Parathyroid adenoma (tissue), 2 donors: ENCODE measurements around the gene EXTL1.

ENCODE experiments used
- H2AFZ ChIP-seq: fragments of 300-600 bp; sonication (generic); one replicate; pipeline ENCODE4 v1.7.0; 2017; ENCODE audit warnings: antibody characterized with exemption, mild to moderate bottlenecking
- H3K27ac ChIP-seq: fragments of 300-600 bp; sonication (generic); one replicate; pipeline ENCODE4 v1.7.0; 2017
- H3K27me3 ChIP-seq: fragments of 300-600 bp; sonication (generic); one replicate; pipeline ENCODE4 v1.7.0; 2017; ENCODE audit warnings: low read length; ENCODE audit not compliant: control insufficient read depth, insufficient read depth
- H3K36me3 ChIP-seq: fragments of 300-600 bp; sonication (generic); one replicate; pipeline ENCODE4 v1.7.0; 2017; ENCODE audit warnings: low read length; ENCODE audit not compliant: control insufficient read depth, insufficient read depth
- H3K4me1 ChIP-seq: fragments of 300-600 bp; sonication (generic); one replicate; pipeline ENCODE4 v1.7.0; 2017; ENCODE audit warnings: control low read depth
- H3K4me2 ChIP-seq: fragments of 300-600 bp; sonication (generic); one replicate; pipeline ENCODE4 v1.7.0; 2017; ENCODE audit warnings: low read length
- H3K4me3 ChIP-seq: fragments of 300-600 bp; sonication (generic); one replicate; pipeline ENCODE4 v1.7.0; 2017; ENCODE audit warnings: low read depth, low read length
- H3K79me2 ChIP-seq: fragments of 300-600 bp; sonication (generic); one replicate; pipeline ENCODE4 v1.7.0; 2017; ENCODE audit warnings: control low read depth
- H3K9ac ChIP-seq: fragments of 300-600 bp; sonication (generic); one replicate; pipeline ENCODE4 v1.7.0; 2017; ENCODE audit warnings: mild to moderate bottlenecking
- H3K9me3 ChIP-seq: fragments of 300-600 bp; sonication (generic); one replicate; pipeline ENCODE4 v1.7.0; 2017; ENCODE audit warnings: low read length; ENCODE audit not compliant: control insufficient read depth
- CTCF ChIP-seq: fragments of 300-600 bp; sonication (generic); IDR thresholded peaks from one replicate; pipeline ENCODE4 v1.7.0; 2017; ENCODE audit warnings: antibody characterized with exemption, mild to moderate bottlenecking
- donor health status: primary hyperparathyroidism.

Gene EXTL1

DNA sequence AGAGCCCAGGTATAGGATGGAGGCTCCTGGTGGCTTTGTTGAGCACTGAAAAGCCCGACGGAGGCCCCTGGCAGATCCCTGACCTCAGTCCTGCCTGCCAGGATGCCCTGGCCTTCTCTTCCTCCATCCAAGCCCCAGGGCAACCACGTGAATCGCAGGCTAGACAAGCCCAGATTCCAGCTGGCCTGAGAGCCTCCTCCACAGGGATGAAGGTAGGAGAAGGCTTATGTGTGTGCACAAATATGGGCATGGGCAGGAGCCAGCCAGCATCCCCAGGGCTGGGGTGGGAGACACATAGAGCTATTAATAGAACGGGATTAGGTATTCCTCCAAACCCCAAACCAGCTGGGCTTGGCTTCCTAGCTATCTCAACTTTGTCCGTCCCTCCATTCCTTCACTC lies 4.0 kb upstream of the EXTL1 start:
- TF ChIP-seq CTCF = no peak
- Histone ChIP-seq H2AFZ (no peak overlapping the region), H3K4me2 (no peak overlapping the region), H3K9ac (no peak overlapping the region), H3K4me1 (no peaks in the 10 kb centered on the region), H3K36me3 (no peaks in the 10 kb centered on the region), H3K79me2 (no peaks in the 10 kb centered on the region), H3K4me3 (no peak overlapping the region), H3K9me3 (no peaks in the 10 kb centered on the region), H3K27ac (no peak overlapping the region), H3K27me3 (no peaks in the 10 kb centered on the region)

DNA sequence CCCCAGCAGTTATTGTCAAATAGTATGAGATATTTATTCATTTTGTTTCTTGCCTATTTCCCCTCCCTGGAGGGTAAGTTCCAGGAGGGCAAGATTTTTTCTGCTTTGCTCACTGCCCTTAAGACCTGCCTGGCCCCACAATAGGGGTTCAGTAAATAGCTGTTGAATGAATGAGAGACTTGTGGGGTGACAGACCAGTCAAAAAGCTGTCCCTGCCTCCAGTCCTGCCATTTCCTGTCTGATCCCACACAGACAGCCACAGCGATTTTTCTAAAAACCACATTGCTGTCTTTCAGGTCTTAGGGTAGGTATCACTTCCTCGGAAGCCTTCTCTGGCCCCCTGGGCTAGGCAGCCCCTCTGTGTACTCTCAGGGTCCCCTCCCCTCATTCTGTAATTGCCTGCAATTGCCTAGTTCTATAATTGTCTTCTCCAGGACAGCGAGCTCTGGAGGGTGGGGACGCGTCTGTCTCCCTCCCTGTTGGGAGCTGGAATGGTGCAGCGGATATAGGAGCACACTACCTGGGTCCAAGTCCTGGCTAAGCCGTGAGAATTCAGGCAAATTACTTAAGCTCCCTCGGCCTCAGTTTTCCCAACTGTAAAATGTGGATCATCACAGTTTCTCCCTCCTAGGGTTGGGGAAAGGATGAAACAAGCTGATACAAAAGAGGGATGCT lies 1.8 kb upstream of the EXTL1 start:
- H3K79me2 ChIP-seq = no peaks in the 10 kb centered on the region
- no peak overlapping the region for H3K27ac ChIP-seq
- no peaks in the 10 kb centered on the region for H3K36me3 ChIP-seq
- TF ChIP-seq CTCF = no peak
- H2AFZ ChIP-seq = no peak overlapping the region
- H3K4me2 ChIP-seq = no peak overlapping the region
- H3K27me3 ChIP-seq = no peaks in the 10 kb centered on the region
- no peak overlapping the region for H3K9ac ChIP-seq
- no peaks in the 10 kb centered on the region for H3K9me3 ChIP-seq
- no peaks in the 10 kb centered on the region for H3K4me1 ChIP-seq
- no peak overlapping the region for H3K4me3 ChIP-seq

- Histone ChIP-seq H3K36me3 (no peaks in the 10 kb centered on the region), H3K4me3 (no peak overlapping the region), H3K9ac (no peak overlapping the region), H3K27ac (no peak overlapping the region), H3K9me3 (no peaks in the 10 kb centered on the region), H3K4me1 (no peaks in the 10 kb centered on the region), H3K79me2 (no peaks in the 10 kb centered on the region), H2AFZ (no peak overlapping the region), H3K4me2 (no peak overlapping the region), H3K27me3 (no peaks in the 10 kb centered on the region)
- no peak for TF ChIP-seq CTCF
These were observed 1.2 kb upstream of the EXTL1 start for GRCh38 chr1:26020330-26020768.

DNA sequence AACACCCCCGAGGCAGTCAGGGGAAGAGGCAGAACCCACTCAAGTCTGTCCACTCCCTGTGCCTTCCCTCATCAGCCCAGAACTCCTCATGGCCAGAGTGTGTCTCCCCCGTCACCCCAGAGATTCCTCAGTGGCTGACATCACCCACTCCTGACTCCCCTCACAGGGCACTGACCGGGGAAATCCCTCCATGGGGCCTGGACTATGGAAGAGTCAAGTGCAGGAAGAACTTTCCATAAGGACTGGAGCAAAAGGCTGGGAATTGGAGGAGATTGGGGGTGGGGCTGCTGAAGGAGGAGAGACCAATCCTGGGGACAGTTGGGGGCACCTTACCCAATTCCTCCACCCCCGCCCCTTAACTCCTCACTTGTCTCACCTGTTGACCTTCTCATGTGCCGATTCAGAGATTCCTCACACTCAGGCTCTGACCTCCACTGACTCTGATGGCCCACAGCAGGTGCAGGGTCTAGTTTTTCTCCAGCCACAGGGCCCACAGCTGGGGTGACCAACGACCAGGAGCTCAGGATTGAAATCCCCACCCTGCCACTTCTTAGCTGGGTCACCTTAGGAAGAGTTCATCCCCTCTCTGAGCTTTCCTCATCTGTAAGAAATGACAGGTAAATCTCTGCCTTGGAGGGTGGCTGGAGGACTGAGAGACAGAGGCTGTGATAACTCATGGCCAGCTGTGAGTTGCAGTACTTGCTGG lies 481 bp upstream of the EXTL1 start:
- Histone ChIP-seq H3K4me3 (no peak overlapping the region), H3K4me1 (no peaks in the 10 kb centered on the region), H3K9me3 (no peaks in the 10 kb centered on the region), H3K27me3 (no peaks in the 10 kb centered on the region), H2AFZ (no peak overlapping the region), H3K79me2 (no peaks in the 10 kb centered on the region), H3K27ac (no peak overlapping the region), H3K36me3 (no peaks in the 10 kb centered on the region), H3K9ac (no peak overlapping the region), H3K4me2 (no peak overlapping the region)
- no peak for TF ChIP-seq CTCF

- no peaks in the 10 kb centered on the region for H3K79me2 ChIP-seq
- H3K9me3 ChIP-seq = no peaks in the 10 kb centered on the region
- no peaks in the 10 kb centered on the region for H3K36me3 ChIP-seq
- no peaks in the 10 kb centered on the region for H3K27me3 ChIP-seq
- H3K4me2 ChIP-seq = no peak overlapping the region
- H3K27ac ChIP-seq = no peak overlapping the region
- no peak overlapping the region for H3K4me3 ChIP-seq
- H2AFZ ChIP-seq = no peak overlapping the region
- TF ChIP-seq CTCF = no peak
- no peaks in the 10 kb centered on the region for H3K4me1 ChIP-seq
- no peak overlapping the region for H3K9ac ChIP-seq
These were observed 817 bp downstream of the EXTL1 start for GRCh38 chr1:26022404-26022779.
